GM19240 (cell line): ENCODE measurements around the gene RECQL.
"Not testable (repeated sequence)": the region's sequence is repeated elsewhere in the genome, so short reads cannot be mapped to it uniquely, and the experiment has no call there.

Source experiments
- DNase-seq: peaks from one replicate; pipeline ENCODE4 v3.0.0; 2011; ENCODE audit warnings: low spot score; ENCODE audit not compliant: insufficient read length

RECQL gene

GRCh38 chr12:21429994-21430393 lies 71.4 kb downstream of the RECQL start:
- DNase-seq, result no peak

- DNase-seq, result no peak
These were observed 73.2 kb downstream of the RECQL start for GRCh38 chr12:21428241-21428640.

DNA sequence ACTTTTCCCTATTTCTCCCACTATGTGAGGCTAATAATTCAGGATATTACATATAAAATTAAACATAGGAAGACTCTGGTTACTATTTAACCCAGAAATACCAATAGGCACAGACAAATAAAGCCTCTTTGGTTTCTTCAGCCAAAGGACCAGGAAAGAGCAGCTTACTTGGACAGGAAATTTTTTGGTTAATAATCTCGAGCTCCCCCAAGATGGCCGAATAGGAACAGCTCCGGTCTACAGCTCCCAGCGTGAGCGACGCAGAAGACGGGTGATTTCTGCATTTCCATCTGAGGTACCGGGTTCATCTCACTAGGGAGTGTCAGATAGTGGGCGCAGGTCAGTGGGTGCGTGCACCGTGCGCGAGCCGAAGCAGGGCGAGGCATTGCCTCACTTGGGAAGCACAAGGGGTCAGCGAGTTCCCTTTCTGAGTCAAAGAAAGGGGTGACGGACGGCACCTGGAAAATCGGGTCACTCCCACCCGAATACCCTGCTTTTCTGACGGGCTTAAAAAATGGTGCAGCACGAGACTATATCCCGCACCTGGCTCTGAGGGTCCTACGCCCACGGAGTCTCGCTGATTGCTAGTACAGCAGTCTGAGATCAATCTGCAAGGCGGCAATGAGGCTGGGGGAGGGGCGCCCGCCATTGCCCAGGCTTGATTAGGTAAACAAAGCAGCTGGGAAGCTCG lies 82.3 kb downstream of the RECQL start:
- not testable (repeated sequence) for DNase-seq
